Osteoblast (primary cell): ENCODE data around the gene PKN3. TPM values are rescaled to one million over a fixed set of nuclear protein-coding genes. Genes with fewer than 3 reads are reported as not detected.

Experiments
- DNase-seq: peaks from one replicate; pipeline ENCODE4 v3.0.0; 2011; ENCODE audit warnings: low spot score, mixed read lengths; ENCODE audit not compliant: insufficient read length; ENCODE audit errors: missing footprints
- H2AFZ ChIP-seq: 2 replicates; pipeline ENCODE4 v1.6.0; 2011; ENCODE audit warnings: mild to moderate bottlenecking, low read length
- H3K27ac ChIP-seq: 2 replicates; pipeline ENCODE4 v1.5.1; 2011; ENCODE audit warnings: mild to moderate bottlenecking, low read depth, low read length, moderate library complexity
- H3K27me3 ChIP-seq: 2 replicates; pipeline ENCODE4 v1.6.0; 2012; ENCODE audit warnings: mild to moderate bottlenecking, control low read depth, inconsistent platforms, low read length, moderate library complexity; ENCODE audit not compliant: insufficient read depth
- H3K36me3 ChIP-seq: 2 replicates; pipeline ENCODE4 v1.5.1; 2011; ENCODE audit warnings: mild to moderate bottlenecking, low read length, control low read depth, moderate library complexity; ENCODE audit not compliant: insufficient read depth
- H3K4me1 ChIP-seq: 2 replicates; pipeline ENCODE4 v1.5.1; 2011; ENCODE audit warnings: mild to moderate bottlenecking, low read length, control low read depth, moderate library complexity; ENCODE audit not compliant: insufficient read depth
- H3K4me2 ChIP-seq: 2 replicates; pipeline ENCODE4 v1.6.0; 2011; ENCODE audit warnings: mild to moderate bottlenecking, low read length; ENCODE audit not compliant: insufficient read depth
- H3K4me3 ChIP-seq: fragments of 200-600 bp; sonication (generic); 3 replicates; pipeline ENCODE4 v1.5.1; 2012; ENCODE audit warnings: mild to moderate bottlenecking, low read length, inconsistent platforms; ENCODE audit not compliant: insufficient read depth
- H3K79me2 ChIP-seq: 2 replicates; pipeline ENCODE4 v1.6.0; 2012; ENCODE audit warnings: mild to moderate bottlenecking, low read length, control low read depth, inconsistent platforms; ENCODE audit not compliant: insufficient read depth
- H3K9me3 ChIP-seq: 2 replicates; pipeline ENCODE4 v1.5.1; 2011; ENCODE audit warnings: low read depth, low read length, control low read depth
- H4K20me1 ChIP-seq: 2 replicates; pipeline ENCODE4 v1.6.0; 2012; ENCODE audit warnings: mild to moderate bottlenecking, low read length, control low read depth; ENCODE audit not compliant: insufficient read depth
- total RNA-seq: library from RNA; depleted of rRNA; stranded (reverse); fragments of >200 nt; gene quantifications from 2 replicates; pipeline ENCODE4 v1.2.3, GENCODE V29; 2012
- TF ChIP-seq, protein P1 (sequence below): IDR thresholded peaks from 2 replicates; pipeline ENCODE4 v1.5.1; 2011; ENCODE audit warnings: mild to moderate bottlenecking, low read depth, low read length, moderate library complexity; ENCODE audit errors: extremely low read depth

PKN3 gene
- 3.5 and 4.3 TPM in 2 replicates for total RNA-seq

DNA sequence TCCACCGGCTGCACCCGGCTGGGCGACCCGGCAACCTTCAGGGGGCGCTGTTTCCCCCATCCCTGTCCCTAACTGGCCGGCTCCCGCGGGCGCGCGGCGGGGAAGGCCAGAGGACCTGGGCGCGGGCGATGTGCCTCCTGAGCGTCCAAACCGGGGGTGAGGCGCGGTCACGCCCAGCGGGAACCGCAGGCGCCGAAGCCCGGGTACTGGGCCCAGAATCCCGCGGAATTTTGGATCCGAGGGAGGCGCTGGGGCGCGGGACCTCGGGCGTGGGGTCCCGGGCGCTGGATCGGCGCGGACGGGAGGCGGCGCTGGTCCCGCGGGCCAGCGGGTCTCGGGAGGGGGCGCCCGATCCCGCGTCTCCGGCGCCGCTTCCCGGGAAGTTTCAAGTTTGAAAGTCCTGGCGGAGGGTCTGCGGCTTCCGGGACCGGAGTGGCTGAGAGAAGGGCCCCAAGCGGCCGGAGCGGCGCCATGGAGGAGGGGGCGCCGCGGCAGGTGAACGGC, at the start of gene PKN3:
Gene PKN3 (plus strand): TSS at position 59 of the 504 bp plus-strand sequence. CDS start 413 bp downstream, at position 472.
- peak within 1 kb of the TSS; percentile 80 for H3K4me3 ChIP-seq

DNA sequence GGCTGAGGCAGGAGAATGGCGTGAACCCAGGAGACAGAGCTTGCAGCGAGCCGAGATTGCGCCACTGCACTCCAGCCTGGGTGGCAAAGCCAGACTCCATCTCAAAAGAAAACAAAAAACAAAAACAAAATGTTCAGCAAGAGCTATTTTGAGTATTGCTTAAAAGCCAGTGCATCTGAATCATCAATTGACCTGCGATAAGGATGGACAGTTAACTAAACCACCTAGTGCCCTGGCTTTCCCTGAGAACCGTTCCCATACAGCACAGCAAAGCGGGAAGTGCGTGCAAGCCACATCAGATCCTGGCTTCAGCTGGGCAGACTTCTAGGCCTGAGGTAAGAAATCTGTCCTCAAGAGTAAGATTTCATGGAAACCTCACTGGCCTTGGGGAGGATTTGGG, 48.4 kb upstream of the PKN3 start:
- Histone ChIP-seq H2AFZ (no peak overlapping the region), H4K20me1 (no peaks in the 10 kb centered on the region), H3K4me3 (no peak overlapping the region), H3K79me2 (no peaks in the 10 kb centered on the region), H3K27ac (no peak overlapping the region), H3K27me3 (no peaks in the 10 kb centered on the region), H3K36me3 (no peaks in the 10 kb centered on the region), H3K4me1 (peaks cover 2% of the 10 kb centered on the region), H3K4me2 (no peak overlapping the region), H3K9me3 (no peaks in the 10 kb centered on the region)
- no peak for DNase-seq
- TF ChIP-seq, protein P1, sequence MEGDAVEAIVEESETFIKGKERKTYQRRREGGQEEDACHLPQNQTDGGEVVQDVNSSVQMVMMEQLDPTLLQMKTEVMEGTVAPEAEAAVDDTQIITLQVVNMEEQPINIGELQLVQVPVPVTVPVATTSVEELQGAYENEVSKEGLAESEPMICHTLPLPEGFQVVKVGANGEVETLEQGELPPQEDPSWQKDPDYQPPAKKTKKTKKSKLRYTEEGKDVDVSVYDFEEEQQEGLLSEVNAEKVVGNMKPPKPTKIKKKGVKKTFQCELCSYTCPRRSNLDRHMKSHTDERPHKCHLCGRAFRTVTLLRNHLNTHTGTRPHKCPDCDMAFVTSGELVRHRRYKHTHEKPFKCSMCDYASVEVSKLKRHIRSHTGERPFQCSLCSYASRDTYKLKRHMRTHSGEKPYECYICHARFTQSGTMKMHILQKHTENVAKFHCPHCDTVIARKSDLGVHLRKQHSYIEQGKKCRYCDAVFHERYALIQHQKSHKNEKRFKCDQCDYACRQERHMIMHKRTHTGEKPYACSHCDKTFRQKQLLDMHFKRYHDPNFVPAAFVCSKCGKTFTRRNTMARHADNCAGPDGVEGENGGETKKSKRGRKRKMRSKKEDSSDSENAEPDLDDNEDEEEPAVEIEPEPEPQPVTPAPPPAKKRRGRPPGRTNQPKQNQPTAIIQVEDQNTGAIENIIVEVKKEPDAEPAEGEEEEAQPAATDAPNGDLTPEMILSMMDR, result no peak

More for the DNA sequence above, at the start of gene PKN3:
- no peaks in the 10 kb centered on the region for H4K20me1 ChIP-seq
- no peaks in the 10 kb centered on the region for H3K79me2 ChIP-seq
- H3K36me3 ChIP-seq, result no peaks in the 10 kb centered on the region
- no peaks in the 10 kb centered on the region for H3K27me3 ChIP-seq
- DNase-seq, result peak; percentile 100
- peak within 1 kb of the TSS; percentile 88 for H2AFZ ChIP-seq
- no peaks in the 10 kb centered on the region for H3K9me3 ChIP-seq
- H3K4me2 ChIP-seq, result peak within 1 kb of the TSS; percentile 84
- peaks cover 4% of the 10 kb centered on the region for H3K4me1 ChIP-seq
- TF ChIP-seq, protein P1, result peak; percentile 72
- H3K27ac ChIP-seq, result no peak within 1 kb of the TSS

DNA sequence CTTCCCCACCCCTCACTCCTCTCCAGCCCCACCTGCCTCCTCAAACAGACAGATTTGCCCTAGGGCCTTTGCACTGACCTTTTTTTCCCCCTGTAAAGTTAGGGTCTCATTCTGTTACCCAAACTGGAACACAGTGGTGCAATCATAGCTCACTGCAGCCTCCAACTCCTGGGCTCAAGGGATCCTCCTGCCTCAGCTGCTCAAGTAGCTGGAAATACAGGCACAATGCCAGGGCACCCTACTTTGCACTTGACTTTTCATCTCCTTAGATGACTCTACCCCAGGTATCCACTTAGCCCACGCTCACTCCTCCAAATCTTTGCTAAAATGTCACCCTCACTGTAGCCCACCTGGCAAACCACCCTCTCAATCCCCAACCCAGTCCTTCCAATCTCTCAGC, 47.8 kb upstream of the PKN3 start:
- no peaks in the 10 kb centered on the region for H3K36me3 ChIP-seq
- H2AFZ ChIP-seq, result no peak overlapping the region
- H3K27ac ChIP-seq, result no peak overlapping the region
- no peaks in the 10 kb centered on the region for H3K9me3 ChIP-seq
- DNase-seq, result no peak
- H3K4me1 ChIP-seq, result peaks cover 2% of the 10 kb centered on the region
- no peak overlapping the region for H3K4me3 ChIP-seq
- H3K4me2 ChIP-seq, result no peak overlapping the region
- no peaks in the 10 kb centered on the region for H3K79me2 ChIP-seq
- TF ChIP-seq, protein P1, result no peak
- no peaks in the 10 kb centered on the region for H3K27me3 ChIP-seq
- no peaks in the 10 kb centered on the region for H4K20me1 ChIP-seq

DNA sequence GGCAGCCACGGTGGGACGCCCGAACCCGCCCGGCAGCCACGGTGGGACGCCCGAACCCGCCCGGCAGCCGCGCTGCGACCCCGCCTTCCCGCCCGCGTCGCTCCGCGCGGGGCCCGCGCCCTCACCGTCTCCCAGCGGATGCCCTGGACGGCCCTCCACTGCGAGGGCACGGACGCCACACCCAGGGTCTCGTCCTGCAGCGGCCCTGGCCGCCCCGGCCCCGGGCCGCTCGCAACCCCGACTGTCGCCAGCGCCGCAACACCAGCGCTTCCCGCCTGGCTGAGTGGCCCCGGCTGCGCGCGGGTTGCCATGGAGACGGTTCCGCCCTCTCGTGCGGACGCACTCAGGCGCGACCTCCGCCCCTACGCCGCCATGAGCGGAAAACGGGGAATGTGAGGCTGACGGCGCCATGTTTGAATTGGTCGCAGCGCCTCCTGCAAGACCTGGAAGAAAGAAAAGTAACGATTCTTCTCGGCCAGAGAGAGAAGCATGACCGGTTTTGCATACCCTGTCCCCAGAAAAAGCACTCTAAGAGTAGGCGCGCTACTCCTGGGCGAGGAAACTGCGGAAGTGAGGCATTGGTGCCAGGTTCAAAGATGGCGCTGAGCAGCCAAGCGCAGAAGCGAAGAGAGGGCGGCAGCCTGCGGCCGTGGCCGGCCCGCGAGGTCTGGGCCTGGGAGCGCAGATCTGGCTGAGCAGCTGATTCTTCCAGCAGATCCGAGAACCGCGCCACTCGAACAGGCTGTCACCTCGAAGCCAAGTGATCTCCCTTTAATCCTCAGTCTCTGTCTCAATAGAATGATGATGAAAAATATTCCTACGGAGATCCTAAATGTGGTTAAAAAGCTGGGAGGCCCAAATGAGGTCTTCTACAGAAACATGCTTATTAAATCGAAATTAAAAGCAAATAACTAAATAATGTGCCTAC, 45.6 kb upstream of the PKN3 start, which contains the start of gene DYNC2I2:
Gene DYNC2I2 (minus strand): TSS at position 432 of the 928 bp plus-strand sequence. CDS start 121 bp downstream, at position 311.
- peak within 1 kb of the TSS; percentile 97 for H2AFZ ChIP-seq
- H3K4me3 ChIP-seq, result peak within 1 kb of the TSS; percentile 93
- no peaks in the 10 kb centered on the region for H3K36me3 ChIP-seq
- peaks cover 2% of the 10 kb centered on the region for H3K4me1 ChIP-seq
- TF ChIP-seq, protein P1, result no peak
- peak within 1 kb of the TSS; percentile 97 for H3K4me2 ChIP-seq
- no peaks in the 10 kb centered on the region for H3K79me2 ChIP-seq
- peak within 1 kb of the TSS; percentile 99 for H3K27ac ChIP-seq
- H4K20me1 ChIP-seq, result no peaks in the 10 kb centered on the region
- H3K27me3 ChIP-seq, result no peaks in the 10 kb centered on the region
- peak; percentile 100 for DNase-seq
- no peaks in the 10 kb centered on the region for H3K9me3 ChIP-seq
